ENCODE results near the gene C11orf24. TPM values are rescaled to one million over a fixed set of nuclear protein-coding genes. Genes with fewer than 3 reads are reported as not detected.

C11orf24 gene
- total and polyA plus RNA-seq, 9 of the 15 experiments (the other 6 are each of a cell fraction or from before 2014, with no cell fraction given): 2.0 to 65.2 (median 32.5) TPM

DNA sequence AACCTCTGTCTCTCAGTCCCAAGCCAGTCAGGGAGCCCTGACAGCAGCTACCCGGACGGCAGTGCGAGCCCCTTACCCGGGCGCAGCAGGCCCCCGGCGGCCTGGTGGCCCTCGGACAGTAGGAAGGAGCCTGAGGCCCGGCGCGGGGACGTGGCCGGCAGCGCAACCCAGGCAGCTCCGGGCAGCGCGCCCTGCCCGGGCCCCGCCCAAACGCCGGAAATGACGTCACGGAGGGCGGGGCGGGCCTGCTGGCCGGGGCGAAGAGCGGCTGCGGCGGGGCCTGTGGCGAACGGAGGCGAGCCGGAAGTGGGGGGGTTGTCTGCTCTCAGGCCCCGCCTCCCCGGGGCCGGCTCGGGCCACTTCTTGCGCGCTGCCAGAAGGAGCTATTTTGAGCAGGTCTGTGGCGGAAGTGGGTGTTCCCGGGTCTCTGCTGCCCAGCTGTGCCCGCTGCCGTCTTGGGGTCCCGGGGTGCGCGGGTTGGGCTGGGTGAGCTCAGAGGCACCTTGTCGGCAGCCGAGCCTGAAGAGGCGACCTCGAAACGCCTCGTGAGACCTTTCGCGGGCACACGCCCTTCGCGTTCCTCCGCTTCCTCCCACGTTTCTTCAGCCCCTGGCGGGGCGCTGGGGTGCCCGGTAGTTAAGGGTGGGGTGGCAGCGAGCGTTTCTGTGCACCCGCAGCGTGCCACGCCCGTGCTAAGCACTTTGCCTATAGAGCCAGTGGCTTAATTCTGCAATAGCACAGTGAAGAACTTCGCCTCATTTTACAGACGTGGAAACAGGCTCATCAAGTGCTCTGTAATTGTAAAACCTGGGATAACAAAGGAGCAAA lies at the start of gene C11orf24 (continued):
- TF ChIP-seq, protein P1, sequence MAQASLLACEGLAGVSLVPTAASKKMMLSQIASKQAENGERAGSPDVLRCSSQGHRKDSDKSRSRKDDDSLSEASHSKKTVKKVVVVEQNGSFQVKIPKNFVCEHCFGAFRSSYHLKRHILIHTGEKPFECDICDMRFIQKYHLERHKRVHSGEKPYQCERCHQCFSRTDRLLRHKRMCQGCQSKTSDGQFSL (CRISPR knock-in tag; IDR thresholded peaks at IDR 0.05): peak; percentile 96
- TF ChIP-seq, protein P1 (tag; IDR thresholded peaks at IDR 0.05): peak in 1 of 2 experiments; percentile 86; a peak in 2 of 4 replicates
- TF ChIP-seq, protein P2, sequence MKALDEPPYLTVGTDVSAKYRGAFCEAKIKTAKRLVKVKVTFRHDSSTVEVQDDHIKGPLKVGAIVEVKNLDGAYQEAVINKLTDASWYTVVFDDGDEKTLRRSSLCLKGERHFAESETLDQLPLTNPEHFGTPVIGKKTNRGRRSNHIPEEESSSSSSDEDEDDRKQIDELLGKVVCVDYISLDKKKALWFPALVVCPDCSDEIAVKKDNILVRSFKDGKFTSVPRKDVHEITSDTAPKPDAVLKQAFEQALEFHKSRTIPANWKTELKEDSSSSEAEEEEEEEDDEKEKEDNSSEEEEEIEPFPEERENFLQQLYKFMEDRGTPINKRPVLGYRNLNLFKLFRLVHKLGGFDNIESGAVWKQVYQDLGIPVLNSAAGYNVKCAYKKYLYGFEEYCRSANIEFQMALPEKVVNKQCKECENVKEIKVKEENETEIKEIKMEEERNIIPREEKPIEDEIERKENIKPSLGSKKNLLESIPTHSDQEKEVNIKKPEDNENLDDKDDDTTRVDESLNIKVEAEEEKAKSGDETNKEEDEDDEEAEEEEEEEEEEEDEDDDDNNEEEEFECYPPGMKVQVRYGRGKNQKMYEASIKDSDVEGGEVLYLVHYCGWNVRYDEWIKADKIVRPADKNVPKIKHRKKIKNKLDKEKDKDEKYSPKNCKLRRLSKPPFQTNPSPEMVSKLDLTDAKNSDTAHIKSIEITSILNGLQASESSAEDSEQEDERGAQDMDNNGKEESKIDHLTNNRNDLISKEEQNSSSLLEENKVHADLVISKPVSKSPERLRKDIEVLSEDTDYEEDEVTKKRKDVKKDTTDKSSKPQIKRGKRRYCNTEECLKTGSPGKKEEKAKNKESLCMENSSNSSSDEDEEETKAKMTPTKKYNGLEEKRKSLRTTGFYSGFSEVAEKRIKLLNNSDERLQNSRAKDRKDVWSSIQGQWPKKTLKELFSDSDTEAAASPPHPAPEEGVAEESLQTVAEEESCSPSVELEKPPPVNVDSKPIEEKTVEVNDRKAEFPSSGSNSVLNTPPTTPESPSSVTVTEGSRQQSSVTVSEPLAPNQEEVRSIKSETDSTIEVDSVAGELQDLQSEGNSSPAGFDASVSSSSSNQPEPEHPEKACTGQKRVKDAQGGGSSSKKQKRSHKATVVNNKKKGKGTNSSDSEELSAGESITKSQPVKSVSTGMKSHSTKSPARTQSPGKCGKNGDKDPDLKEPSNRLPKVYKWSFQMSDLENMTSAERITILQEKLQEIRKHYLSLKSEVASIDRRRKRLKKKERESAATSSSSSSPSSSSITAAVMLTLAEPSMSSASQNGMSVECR (CRISPR knock-in tag; IDR thresholded peaks at IDR 0.05): peak; percentile 86
- peak; percentile 84 for TF ChIP-seq POLR2H (tag; IDR thresholded peaks at IDR 0.05; ENCODE audit: low read depth)
- TF ChIP-seq, protein P3, sequence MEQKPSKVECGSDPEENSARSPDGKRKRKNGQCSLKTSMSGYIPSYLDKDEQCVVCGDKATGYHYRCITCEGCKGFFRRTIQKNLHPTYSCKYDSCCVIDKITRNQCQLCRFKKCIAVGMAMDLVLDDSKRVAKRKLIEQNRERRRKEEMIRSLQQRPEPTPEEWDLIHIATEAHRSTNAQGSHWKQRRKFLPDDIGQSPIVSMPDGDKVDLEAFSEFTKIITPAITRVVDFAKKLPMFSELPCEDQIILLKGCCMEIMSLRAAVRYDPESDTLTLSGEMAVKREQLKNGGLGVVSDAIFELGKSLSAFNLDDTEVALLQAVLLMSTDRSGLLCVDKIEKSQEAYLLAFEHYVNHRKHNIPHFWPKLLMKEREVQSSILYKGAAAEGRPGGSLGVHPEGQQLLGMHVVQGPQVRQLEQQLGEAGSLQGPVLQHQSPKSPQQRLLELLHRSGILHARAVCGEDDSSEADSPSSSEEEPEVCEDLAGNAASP (IDR thresholded peaks at IDR 0.05): no peak
- peak; percentile 63; the same call in 1 of the 2 replicates for TF ChIP-seq ZNF175 (CRISPR knock-in tag; IDR thresholded peaks at IDR 0.05; ENCODE audit: low read depth)
- peak; percentile 62 for TF ChIP-seq PML (IDR thresholded peaks at IDR 0.05; ENCODE audit: low read length)
- TF ChIP-seq ZC3H11A (IDR thresholded peaks at IDR 0.05; ENCODE audit: low read depth, low read length): no peak
- peak; percentile 66; the same call in 1 of the 2 replicates for TF ChIP-seq ZBTB1 (CRISPR knock-in tag; IDR thresholded peaks at IDR 0.05; ENCODE audit: borderline replicate concordance, low read depth)
- TF ChIP-seq, protein P4, sequence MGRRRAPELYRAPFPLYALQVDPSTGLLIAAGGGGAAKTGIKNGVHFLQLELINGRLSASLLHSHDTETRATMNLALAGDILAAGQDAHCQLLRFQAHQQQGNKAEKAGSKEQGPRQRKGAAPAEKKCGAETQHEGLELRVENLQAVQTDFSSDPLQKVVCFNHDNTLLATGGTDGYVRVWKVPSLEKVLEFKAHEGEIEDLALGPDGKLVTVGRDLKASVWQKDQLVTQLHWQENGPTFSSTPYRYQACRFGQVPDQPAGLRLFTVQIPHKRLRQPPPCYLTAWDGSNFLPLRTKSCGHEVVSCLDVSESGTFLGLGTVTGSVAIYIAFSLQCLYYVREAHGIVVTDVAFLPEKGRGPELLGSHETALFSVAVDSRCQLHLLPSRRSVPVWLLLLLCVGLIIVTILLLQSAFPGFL (CRISPR knock-in tag; IDR thresholded peaks at IDR 0.05): peak; percentile 50; the same call in 1 of the 2 replicates
- TF ChIP-seq SAP30 (IDR thresholded peaks at IDR 0.05; ENCODE audit: borderline replicate concordance, insufficient read depth, low read depth, low read length, poor library complexity, severe bottlenecking): peak; percentile 23
- peak; percentile 77; the same call in 1 of the 2 replicates for TF ChIP-seq MEF2A (IDR thresholded peaks at IDR 0.05; ENCODE audit: control insufficient read depth, low read depth, low read length)
- no peak for TF ChIP-seq BRF1 (IDR thresholded peaks at IDR 0.05; ENCODE audit: borderline replicate concordance, extremely low read depth, insufficient read length)
- TF ChIP-seq FOSL1 (tag; conservative IDR thresholded peaks at IDR 0.05): peak; percentile 74
- TF ChIP-seq JUNB (CRISPR knock-in tag; conservative IDR thresholded peaks at IDR 0.05): peak; percentile 58; the same call in 1 of the 2 replicates
- TF ChIP-seq GABPB1 (CRISPR knock-in tag; IDR thresholded peaks at IDR 0.05): peak; percentile 95
- no peak for TF ChIP-seq TEAD2 (tag; IDR thresholded peaks at IDR 0.05)
